ENCODE results near the gene SSTR3.

Gene SSTR3

DNA sequence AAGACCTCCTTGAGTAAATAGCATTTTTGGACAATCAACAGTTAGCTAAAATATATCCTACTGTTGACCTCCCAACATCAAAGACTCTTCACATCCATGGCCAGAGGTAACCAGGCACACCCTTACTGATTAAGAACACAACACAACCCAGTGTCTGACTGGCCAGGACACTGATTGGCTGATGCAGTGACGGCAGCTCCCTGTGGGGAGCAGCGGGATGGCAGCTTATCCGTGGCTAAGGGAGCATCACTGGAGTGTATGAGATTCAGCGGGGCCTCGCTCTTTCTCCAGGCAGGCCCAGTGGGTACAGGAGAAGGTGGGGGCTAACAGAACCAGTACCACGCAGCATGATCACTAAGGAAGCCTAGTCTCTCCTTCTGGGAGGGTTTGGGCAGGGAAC is 52.2 kb downstream of the SSTR3 start:
- no peak overlapping the region for H3K4me3 Mint-ChIP-seq
- no peak overlapping the region for H3K27ac Mint-ChIP-seq
- peaks cover 8% of the 10 kb centered on the region for H3K4me1 Mint-ChIP-seq
- H3K27me3 Mint-ChIP-seq (ENCODE audit: low read depth), result peaks cover 30% of the 10 kb centered on the region
- H3K9me3 Mint-ChIP-seq, result no peaks in the 10 kb centered on the region
- H3K36me3 Mint-ChIP-seq (ENCODE audit: low read depth), result no peaks in the 10 kb centered on the region
- TF ChIP-seq, protein P1, sequence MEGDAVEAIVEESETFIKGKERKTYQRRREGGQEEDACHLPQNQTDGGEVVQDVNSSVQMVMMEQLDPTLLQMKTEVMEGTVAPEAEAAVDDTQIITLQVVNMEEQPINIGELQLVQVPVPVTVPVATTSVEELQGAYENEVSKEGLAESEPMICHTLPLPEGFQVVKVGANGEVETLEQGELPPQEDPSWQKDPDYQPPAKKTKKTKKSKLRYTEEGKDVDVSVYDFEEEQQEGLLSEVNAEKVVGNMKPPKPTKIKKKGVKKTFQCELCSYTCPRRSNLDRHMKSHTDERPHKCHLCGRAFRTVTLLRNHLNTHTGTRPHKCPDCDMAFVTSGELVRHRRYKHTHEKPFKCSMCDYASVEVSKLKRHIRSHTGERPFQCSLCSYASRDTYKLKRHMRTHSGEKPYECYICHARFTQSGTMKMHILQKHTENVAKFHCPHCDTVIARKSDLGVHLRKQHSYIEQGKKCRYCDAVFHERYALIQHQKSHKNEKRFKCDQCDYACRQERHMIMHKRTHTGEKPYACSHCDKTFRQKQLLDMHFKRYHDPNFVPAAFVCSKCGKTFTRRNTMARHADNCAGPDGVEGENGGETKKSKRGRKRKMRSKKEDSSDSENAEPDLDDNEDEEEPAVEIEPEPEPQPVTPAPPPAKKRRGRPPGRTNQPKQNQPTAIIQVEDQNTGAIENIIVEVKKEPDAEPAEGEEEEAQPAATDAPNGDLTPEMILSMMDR (IDR thresholded peaks at IDR 0.05; ENCODE audit: unreplicated experiment in 3 of 3), result no peak

DNA sequence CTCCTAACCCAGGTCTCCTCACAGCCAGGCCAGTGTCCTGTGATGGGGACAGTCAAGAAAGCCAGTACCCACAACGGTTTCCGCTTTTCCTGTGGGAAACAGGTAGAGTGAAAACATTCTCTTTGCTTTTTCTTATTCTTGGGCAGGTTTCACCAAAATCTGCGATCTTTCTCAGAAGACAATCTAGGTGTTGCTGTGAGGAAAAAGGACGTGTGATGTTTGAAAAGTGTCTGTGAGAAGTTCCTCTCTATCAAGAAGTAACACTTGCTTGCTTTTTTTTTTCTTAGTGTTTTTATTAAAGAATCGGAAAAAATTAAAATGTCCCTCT is 53.4 kb downstream of the SSTR3 start:
- no peaks in the 10 kb centered on the region for H3K9me3 Mint-ChIP-seq
- no peaks in the 10 kb centered on the region for H3K36me3 Mint-ChIP-seq (ENCODE audit: low read depth)
- TF ChIP-seq, protein P1 (IDR thresholded peaks at IDR 0.05; ENCODE audit: unreplicated experiment in 3 of 3), result no peak
- H3K27ac Mint-ChIP-seq, result no peak overlapping the region
- H3K27me3 Mint-ChIP-seq (ENCODE audit: low read depth), result peaks cover 30% of the 10 kb centered on the region
- H3K4me3 Mint-ChIP-seq, result no peak overlapping the region
- H3K4me1 Mint-ChIP-seq, result peaks cover 8% of the 10 kb centered on the region

DNA sequence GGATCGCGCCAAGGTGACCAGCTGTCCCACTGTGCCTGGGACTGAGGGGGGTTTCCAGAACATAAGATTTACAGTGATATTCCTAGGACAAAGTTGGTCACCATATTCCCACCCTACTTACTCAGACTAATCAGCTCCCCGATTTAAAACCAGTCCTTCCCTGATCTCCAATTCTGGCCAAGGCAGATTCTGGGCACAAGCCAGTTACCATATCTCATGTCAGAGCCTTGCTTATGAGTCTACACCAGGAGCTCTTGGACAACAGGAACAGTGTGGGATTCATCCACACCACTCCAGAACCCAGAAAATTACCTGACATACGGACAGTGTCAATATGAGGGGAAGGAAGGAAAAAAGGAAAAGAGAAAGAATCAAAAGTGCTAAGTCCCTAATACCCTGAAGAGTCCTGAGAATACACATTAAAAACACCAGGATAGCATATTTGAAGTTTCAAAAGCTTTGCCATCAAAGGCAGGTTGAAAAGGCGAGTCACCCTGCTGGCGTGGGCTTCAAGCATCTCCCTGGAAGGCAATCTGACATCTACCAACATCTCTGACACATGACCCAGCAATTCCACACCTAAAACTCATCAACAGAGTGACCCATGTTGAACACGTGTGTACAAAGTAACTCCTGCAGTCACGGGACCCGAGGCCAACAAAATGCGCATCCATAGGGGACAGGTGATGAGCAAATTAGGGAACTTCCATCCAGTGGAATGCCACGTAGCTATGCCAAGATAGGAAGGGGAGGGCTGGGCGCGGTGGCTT is 54.6 kb downstream of the SSTR3 start:
- Mint-ChIP-seq H3K27ac (peak overlapping the region in 2 of 3 experiments; percentile 3 to 45), H3K36me3 (ENCODE audit: low read depth) (no peaks in the 10 kb centered on the region), H3K4me1 (peaks cover 15% of the 10 kb centered on the region), H3K27me3 (ENCODE audit: low read depth) (peaks cover 27% of the 10 kb centered on the region), H3K9me3 (no peaks in the 10 kb centered on the region), H3K4me3 (no peak overlapping the region)
- TF ChIP-seq, protein P1 (IDR thresholded peaks at IDR 0.05; ENCODE audit: unreplicated experiment in 3 of 3), result no peak

DNA sequence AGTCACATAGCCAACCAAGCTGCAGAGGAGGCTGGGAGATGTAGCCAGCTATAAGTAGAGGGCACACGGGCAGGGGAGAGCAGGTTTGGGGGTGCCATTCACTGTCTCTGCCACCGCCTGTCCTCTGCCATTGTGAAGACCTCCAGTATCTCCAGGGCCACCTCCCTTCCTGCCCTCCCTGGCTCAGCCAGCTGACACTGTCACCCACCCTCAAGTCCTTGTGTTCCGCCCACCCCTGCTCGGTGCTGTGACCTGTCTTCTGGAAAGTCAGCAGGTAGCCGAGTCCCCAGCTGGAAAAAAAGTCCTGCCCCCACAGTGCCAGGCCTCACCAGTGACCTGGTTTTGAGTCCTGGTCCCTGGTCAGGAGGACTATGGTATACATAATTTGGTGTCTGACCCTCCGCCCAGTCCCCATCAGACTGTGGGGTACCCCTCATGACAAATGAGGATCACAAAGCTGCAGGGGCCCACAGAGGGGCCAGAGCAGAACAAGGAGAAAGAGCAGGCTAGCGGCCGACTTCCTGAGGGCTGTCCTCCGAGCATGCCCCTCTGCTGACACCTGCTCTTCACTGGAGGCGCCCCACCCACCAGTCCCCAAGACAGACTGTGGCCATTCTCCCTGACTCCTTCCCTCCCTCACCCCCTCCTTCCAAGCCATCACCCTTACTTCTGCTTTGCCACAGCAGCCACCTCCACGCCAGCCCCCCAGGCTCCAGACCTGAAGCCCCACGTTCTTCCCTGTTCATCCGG is 55.4 kb downstream of the SSTR3 start:
- Mint-ChIP-seq H3K4me1 (peaks cover 15% of the 10 kb centered on the region), H3K9me3 (no peaks in the 10 kb centered on the region), H3K4me3 (no peak overlapping the region), H3K27me3 (ENCODE audit: low read depth) (peaks cover 30% of the 10 kb centered on the region), H3K36me3 (ENCODE audit: low read depth) (no peaks in the 10 kb centered on the region), H3K27ac (no peak overlapping the region)
- TF ChIP-seq, protein P1 (IDR thresholded peaks at IDR 0.05; ENCODE audit: unreplicated experiment in 3 of 3), result no peak

DNA sequence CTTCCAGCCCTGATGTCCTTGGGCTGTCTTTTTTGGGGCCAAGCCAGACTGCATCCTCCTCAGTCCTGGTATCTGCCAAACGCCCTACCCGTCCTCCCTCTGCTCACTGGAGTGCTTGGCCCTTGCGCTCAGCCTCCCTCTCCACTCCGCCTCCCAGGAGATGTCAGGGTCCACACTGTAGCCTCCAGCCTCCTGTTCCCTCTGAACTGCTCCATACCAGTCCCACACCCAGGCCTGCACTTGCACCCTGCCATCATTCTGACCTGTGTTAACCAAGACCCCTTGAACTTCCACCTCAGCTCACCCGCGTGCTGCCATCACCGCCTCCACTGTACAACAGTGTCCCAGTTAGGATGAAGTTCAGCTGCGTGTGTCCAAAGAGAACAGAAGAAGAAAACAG is 56.3 kb downstream of the SSTR3 start:
- no peak overlapping the region for H3K4me3 Mint-ChIP-seq

More for the DNA sequence above, 56.3 kb downstream of the SSTR3 start:
- TF ChIP-seq, protein P1 (IDR thresholded peaks at IDR 0.05; ENCODE audit: unreplicated experiment in 3 of 3), result no peak
- Mint-ChIP-seq H3K36me3 (ENCODE audit: low read depth) (no peaks in the 10 kb centered on the region), H3K27me3 (ENCODE audit: low read depth) (peaks cover 26% of the 10 kb centered on the region), H3K27ac (no peak overlapping the region), H3K9me3 (peaks cover 3% of the 10 kb centered on the region), H3K4me1 (peaks cover 15% of the 10 kb centered on the region)

Data from nephron (organoid).